ENCODE measurements around the gene EXOC2.

GRCh38 chr6:583635-584034, 109.3 kb downstream of the EXOC2 start:
- TF ChIP-seq, protein P1, sequence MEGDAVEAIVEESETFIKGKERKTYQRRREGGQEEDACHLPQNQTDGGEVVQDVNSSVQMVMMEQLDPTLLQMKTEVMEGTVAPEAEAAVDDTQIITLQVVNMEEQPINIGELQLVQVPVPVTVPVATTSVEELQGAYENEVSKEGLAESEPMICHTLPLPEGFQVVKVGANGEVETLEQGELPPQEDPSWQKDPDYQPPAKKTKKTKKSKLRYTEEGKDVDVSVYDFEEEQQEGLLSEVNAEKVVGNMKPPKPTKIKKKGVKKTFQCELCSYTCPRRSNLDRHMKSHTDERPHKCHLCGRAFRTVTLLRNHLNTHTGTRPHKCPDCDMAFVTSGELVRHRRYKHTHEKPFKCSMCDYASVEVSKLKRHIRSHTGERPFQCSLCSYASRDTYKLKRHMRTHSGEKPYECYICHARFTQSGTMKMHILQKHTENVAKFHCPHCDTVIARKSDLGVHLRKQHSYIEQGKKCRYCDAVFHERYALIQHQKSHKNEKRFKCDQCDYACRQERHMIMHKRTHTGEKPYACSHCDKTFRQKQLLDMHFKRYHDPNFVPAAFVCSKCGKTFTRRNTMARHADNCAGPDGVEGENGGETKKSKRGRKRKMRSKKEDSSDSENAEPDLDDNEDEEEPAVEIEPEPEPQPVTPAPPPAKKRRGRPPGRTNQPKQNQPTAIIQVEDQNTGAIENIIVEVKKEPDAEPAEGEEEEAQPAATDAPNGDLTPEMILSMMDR (IDR thresholded peaks at IDR 0.05; ENCODE audit: low read depth, low read length, poor library complexity, severe bottlenecking): no peak
- TF ChIP-seq EZH2phosphoT487 (IDR thresholded peaks at IDR 0.05; ENCODE audit: borderline replicate concordance, low read length): no peak

Data from DOHH2 (cell line).